HG03378 (cell line): Measurements from ENCODE around the gene AURKA.

Experiments used
- ATAC-seq: cut with Tn5 transposase; IDR thresholded peaks from one replicate; pipeline ENCODE4 v1.9.1; 2021; ENCODE audit warnings: mild to moderate bottlenecking, moderate library complexity; ENCODE audit not compliant: unreplicated experiment

Gene AURKA

DNA sequence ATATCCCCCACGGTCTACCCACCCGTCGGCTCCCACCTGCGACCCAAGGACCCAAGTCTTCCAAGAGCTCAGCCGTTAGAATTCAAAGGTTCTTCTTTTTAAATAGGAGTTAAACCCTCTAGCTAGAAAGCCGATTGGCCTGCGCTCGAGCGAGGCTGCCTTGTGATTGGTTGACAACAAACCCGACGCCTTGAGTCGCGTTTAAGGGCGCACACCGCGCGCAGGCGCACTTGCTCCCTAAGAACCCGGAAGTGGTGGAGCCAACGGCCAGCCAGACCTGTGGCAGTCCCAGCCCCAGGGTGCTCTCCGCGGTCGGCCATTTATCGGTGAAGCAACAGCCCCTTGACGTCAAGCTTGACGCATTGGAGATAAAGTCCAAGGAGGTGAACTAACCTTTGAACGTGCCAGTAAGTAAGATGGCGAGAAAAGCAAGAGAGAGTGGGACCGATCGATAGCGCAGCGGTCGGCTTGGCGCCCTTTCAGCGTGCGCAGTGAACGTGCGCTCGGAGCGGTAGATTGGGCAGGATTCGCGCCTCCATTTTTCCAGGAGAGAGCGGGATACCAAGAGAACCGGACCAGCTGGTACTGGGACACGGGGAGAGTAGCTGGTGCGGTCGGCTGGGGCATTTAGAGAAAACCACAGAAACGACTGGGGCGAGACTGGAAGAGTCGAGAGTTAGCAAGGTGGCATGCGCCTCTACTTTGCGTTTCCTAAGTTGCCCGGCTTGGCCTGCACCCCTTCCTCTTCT lies at the start of gene AURKA, which contains the start of gene CSTF1:
AURKA (minus strand) TSS at position 84 of the 749 bp plus-strand sequence. CDS start 4,018 bp downstream, outside the sequence.
CSTF1 (plus strand) TSS at position 514 of the 749 bp plus-strand sequence. CDS start 2,908 bp downstream, outside the sequence.
- peak; percentile 96 for ATAC-seq

DNA sequence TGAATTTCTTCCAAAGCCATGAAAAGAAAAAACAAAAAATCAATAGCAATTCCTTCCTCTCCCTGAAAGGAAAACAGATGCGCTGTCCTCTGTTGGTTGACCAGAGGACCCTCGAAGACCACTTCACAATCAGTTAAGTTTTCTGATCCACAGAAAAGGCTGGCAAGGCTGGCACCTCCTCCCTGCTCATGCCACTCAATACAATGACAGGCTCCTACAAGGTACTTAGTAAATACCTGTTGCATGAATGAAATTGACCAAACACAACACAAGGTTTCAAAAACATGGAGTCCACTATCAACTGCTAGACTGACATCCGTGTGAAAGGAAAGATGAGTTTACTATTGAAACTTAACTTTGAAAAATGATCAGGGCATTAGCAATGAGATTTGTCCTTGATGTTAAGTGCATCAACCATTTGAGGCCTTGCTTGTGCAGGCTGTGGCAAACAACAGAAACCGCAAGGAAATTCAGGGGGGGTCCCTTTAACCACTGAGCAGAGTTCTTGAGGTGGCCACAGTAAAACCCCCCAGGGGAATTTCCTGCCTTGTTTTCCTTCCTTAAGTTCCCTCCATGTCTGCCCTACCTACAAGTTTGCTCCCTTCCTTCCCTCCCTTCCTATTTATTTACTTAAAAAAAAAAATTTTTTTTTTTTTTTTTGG lies 48.5 kb upstream of the AURKA start:
- peak; percentile 70 for ATAC-seq

GRCh38 chr20:56439771-56440291 lies 47.8 kb upstream of the AURKA start:
- no peak for ATAC-seq

GRCh38 chr20:56438284-56438683 lies 46.3 kb upstream of the AURKA start:
- no peak for ATAC-seq

- ATAC-seq, result no peak
These were observed 45.4 kb upstream of the AURKA start for GRCh38 chr20:56437196-56437960.

GRCh38 chr20:56433880-56434255 lies 41.9 kb upstream of the AURKA start:
- ATAC-seq, result no peak

DNA sequence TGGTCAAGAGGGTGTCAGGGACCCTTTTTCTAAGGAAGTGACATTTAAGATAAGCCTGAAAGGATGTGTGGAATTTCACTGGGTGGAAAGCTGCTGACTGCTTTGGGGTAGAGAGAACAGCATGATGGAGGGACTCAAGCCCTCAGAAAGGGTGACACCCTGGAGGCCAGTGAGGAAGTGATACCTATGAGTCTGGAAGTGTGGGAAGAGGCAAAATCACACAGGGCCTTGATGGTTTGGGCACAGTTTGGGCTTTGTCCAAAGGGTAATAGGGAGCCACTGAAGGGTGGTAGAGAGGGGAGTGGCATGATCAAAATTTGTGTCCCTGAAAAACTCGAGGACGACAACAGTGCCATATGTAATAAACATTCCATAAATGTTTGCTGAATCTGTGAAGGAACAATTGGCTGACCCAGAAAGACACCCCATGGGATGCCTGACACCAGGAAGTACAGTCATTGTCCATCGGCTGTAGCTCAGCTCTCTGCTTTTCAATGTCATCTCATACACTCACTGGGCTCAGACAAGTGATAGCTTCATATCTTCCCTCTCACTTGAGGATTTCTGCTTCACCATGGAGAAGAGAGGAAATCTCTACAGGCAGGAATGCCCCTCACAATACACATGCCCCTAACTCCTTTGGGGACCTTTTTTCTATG lies 41.3 kb upstream of the AURKA start:
- no peak for ATAC-seq

DNA sequence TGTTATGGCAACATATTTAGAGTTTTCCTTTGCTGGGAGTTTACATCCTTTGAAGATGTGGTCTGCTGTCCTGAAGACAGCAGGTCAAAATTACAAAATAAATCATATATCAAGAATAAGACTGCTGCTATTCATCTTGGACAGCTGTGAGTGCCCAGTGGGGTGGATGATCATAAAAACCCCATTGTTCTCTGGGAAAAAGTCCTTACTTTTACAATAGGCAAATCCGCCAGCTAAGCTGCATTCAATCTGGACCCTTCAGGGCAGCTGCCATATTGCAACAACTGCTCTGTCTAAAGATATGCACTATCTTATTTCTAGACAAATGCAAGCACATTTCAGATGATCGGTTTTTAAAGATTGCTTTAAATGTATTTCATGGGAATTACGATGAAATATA lies 39.5 kb upstream of the AURKA start:
- ATAC-seq, result no peak

DNA sequence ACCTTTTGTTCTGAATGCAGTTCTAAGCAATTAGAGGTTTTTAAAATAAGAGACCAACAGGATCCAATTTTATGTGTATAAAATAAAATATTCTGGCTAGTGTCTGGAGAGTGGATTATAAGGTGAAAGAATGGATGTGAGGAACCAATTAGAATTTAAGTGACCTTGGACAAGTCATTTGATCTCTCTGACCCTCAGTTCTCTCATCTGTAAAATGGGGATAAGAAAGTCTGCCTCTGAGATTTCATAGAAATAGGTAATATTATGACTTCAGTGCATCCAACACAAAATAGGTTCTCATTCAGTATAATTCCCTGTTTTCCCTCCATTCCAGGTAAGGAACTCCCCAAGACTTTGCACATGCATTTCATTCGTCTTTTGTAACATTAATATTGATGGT lies 38.9 kb upstream of the AURKA start:
- ATAC-seq, result no peak

GRCh38 chr20:56430461-56430860 lies 38.4 kb upstream of the AURKA start:
- no peak for ATAC-seq

DNA sequence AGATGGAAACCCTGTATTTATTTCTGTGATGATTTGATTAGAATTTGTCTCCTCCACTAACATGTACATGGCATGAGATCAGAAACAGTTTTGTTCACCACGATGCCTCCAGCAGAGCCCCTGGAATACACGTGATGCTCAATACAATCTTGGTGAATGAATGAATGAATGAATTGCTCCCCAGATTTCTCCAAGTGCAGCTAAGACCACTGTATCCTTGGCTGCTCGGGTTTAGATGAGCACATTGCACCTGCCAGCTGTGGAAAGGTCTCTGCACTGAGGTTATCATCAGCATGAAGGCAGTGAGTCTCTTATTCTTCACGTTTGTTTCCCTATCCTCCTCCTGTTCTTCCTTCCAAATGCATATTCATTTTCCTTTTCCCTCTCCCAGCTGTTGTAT lies 37.9 kb upstream of the AURKA start:
- no peak for ATAC-seq

- ATAC-seq, result no peak
These were observed 37.5 kb upstream of the AURKA start for GRCh38 chr20:56429502-56429901.

DNA sequence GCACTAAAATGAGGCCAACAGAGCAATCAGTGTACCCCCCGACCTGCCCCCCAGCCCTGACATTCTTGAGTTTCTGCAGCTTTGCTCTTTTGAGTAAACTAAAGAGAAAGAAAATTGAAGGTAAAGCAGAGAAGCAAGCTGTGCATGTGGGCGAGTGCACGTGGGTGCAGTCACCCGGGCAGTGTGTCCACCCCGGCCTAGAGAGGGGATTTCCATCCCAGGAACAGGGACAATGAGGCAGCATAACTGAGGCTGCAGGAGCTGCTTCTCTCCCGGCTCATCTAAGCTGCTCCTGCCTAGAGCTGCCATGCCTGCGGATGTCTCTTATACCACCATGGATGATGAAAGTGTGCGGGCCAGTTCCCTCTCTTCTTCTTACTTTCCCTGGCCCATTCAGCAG lies 36.9 kb upstream of the AURKA start:
- ATAC-seq, result no peak

GRCh38 chr20:56428410-56428809 lies 36.4 kb upstream of the AURKA start:
- no peak for ATAC-seq

DNA sequence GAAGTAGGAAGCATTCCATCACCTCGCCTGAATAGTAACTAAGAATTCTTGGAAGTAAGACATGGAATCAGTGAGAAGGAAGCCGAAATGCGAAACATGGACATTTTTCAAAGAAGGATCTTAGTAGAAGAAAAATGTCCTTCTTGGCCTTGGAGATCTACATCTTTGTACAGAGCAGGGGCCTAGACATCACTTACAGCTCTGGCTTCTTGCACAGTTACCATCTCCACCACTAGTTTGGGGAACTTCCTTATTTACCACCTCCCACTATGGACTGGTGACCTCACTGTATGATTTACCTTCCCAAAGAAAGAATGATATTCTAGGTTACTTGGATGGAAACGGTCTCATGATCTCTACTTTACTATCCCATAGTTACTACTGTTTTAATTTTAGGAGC lies 35.8 kb upstream of the AURKA start:
- no peak for ATAC-seq

- no peak for ATAC-seq
These were observed 34.9 kb upstream of the AURKA start for GRCh38 chr20:56426926-56427325.

DNA sequence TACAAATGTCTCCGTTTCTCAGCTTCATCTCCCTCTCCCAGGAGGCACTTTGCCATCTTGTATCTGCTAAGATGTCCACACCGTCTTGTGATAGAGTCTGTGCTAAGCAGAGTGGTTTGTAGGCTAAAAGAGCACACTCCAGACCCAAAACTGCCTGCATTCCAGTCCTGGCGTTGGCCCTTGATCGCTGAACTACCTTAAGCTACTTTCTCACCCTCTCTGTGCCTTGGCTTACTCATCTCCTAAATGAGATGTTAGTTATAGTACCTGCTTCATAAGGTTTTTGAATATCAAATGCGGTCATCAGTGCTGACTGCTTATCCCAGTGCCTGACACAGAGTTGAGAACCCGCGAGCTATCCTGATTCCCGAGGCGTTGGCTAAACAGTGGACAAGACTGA lies 34.0 kb upstream of the AURKA start:
- ATAC-seq, result no peak

GRCh38 chr20:56424931-56425330 lies 32.9 kb upstream of the AURKA start:
- ATAC-seq, result no peak

DNA sequence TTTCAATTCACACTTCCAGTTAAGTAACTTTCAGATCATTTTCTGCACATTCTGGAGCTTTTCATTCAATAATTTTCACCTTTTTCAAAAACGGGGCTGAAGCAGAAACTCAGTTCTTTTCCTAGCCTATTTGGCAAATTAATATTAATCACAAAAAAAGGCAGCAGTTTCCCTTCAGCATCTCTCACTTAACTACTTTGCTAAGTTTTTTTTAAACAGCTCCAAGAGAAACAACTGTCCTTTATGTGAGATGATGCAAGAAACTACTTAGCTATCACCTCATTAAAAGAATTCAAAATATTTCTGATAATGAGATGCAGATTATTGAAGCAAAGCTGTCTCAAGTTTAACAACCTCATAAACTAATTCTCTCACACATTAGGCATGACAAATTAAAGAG lies 31.9 kb upstream of the AURKA start:
- ATAC-seq, result no peak

GRCh38 chr20:56423211-56423610 lies 31.2 kb upstream of the AURKA start:
- no peak for ATAC-seq

DNA sequence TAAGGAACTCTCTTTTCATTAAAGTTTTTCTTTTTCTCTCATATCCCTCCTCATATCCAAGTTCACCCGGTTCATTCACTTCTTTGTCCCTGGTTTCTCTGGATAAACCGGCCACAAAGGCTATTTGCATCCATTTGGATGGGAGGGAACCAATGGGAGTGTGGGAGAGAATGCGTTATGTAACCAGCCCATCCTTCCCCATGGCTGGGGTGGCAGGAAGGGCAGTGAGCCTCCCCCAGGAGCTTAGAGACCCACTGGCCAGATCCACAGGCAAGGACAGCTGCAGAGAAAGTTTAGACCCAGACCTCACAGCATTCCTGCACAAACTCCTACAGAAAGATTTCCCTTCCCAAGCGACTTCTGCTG lies 30.8 kb upstream of the AURKA start:
- no peak for ATAC-seq
